Measurements from ENCODE around the gene SPEF1.

- no peak for TF ChIP-seq POLR2A (IDR thresholded peaks at IDR 0.05)
- TF ChIP-seq CTCF (IDR thresholded peaks at IDR 0.05): peak; percentile 65 to 72 (median 67)
Observed at GRCh38 chr20:3753098-3753497, 28.1 kb downstream of the SPEF1 start.
